NCI-H2196 treated with DMSO at 0.1 percent for 48 hours (cell line): ENCODE data around the gene MUC5B.

Source experiments
- DNase-seq: peaks from one replicate; lab custom pipeline; 2025; ENCODE audit not compliant: unreplicated experiment; lab: John Stamatoyannopoulos, UW

The MUC5B gene

GRCh38 chr11:1279674-1280055, 56.8 kb downstream of the MUC5B start:
- DNase-seq = no peak

- DNase-seq = no peak
Measured at GRCh38 chr11:1280116-1281035, 57.5 kb downstream of the MUC5B start.

GRCh38 chr11:1281326-1281973, 58.6 kb downstream of the MUC5B start:
- DNase-seq = no peak

- no peak for DNase-seq
Measured at GRCh38 chr11:1281974-1282365, 59.1 kb downstream of the MUC5B start.

GRCh38 chr11:1283091-1283511, 60.2 kb downstream of the MUC5B start:
- DNase-seq = no peak

- no peak for DNase-seq
Measured at GRCh38 chr11:1283906-1284305, 61.0 kb downstream of the MUC5B start.

- DNase-seq = no peak
Measured at GRCh38 chr11:1285316-1285744, 62.5 kb downstream of the MUC5B start.

- no peak for DNase-seq
Measured at GRCh38 chr11:1285876-1286275, 63.0 kb downstream of the MUC5B start.

GRCh38 chr11:1287928-1288327, 65.1 kb downstream of the MUC5B start:
- no peak for DNase-seq

GRCh38 chr11:1288426-1289151, 65.7 kb downstream of the MUC5B start:
- DNase-seq = no peak

- no peak for DNase-seq
Measured at GRCh38 chr11:1289211-1289935, 66.5 kb downstream of the MUC5B start.

GRCh38 chr11:1290052-1291040, 67.5 kb downstream of the MUC5B start:
- no peak for DNase-seq

- no peak for DNase-seq
Measured at GRCh38 chr11:1291295-1292017, 68.6 kb downstream of the MUC5B start.

- no peak for DNase-seq
Measured at GRCh38 chr11:1292018-1292643, 69.3 kb downstream of the MUC5B start.

- DNase-seq = no peak
Measured at GRCh38 chr11:1292644-1293618, 70.1 kb downstream of the MUC5B start.

GRCh38 chr11:1293619-1294015, 70.8 kb downstream of the MUC5B start:
- DNase-seq = no peak

GRCh38 chr11:1295086-1295485, 72.2 kb downstream of the MUC5B start:
- DNase-seq = no peak

GRCh38 chr11:1295591-1295990, 72.7 kb downstream of the MUC5B start:
- DNase-seq = no peak
